NCI-H526 treated with DMSO at 0.1 percent for 48 hours (cell line): ENCODE data around the gene KIF26B.
"Not testable (repeated sequence)": the region's sequence is repeated elsewhere in the genome, so short reads cannot be mapped to it uniquely, and the experiment has no call there.

Experiments
- DNase-seq: peaks from one replicate; lab custom pipeline; 2025; lab: John Stamatoyannopoulos, UW

Gene KIF26B

GRCh38 chr1:245651093-245651492 lies 496.3 kb downstream of the KIF26B start:
- no peak for DNase-seq

- no peak for DNase-seq
Observed at GRCh38 chr1:245652116-245652515, 497.3 kb downstream of the KIF26B start.

DNA sequence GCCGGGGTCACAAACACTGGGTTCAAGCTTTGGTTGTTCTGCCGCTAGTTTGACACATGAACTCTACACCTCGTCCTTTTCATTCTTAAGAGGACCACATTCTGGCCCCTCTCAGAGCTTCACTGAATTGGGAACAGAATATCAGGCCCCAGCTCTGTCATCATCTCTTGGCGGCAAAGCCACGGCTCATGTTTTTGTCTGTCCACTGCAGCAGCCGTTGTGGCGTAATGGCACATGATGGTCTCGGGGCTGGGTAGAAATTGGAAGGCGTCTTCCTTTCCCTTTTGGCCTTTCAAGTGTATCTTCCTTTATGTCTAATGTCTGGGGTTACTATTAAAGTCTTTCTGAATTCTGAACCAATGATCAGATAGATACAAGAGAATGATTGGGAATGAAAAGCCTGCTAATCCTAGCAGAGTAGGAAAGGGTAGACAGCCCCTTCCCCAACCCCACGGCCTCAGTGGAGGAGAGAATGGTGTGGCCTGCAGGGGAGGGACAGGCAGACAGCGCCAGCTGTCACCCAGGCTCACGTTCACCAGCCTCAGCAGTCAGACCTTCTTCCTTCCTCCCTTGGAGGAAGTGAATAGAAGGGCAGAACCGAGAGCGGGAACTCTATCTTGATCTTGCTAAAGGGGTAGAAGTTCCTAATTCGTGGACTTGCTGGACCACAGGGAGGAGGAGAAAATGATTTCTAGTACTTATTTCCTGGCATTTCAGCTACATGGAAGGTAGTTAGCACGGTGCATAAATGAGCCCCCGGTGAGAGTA lies 498.1 kb downstream of the KIF26B start:
- no peak for DNase-seq

DNA sequence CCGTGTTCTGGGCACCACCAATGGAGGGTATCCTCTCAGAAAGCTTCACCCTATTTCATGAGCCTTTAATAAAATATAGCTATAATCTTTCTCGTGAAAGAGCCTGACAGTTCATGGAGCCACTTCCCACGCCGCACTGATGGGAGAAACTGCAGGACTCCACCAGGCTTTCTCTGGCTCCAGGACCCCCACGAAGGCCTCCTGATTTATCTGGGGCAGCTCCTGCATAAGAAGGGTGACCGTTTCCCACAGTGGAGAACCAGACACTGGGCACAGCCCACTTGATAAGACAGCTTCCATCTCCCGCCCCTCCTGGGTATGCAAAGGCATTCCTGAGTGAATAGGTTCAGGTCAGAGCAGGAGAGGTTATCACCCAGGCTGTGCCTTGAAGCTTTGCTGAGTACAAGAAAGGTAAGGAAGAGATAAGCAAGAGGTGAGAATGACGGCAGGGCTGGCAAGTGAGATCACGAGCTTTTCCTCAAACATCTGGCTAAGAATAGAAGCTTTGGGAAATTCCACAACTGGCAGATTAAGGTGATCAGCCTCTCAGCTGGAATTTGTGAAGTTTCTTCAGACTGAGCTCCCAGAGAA lies 499.8 kb downstream of the KIF26B start:
- no peak for DNase-seq

DNA sequence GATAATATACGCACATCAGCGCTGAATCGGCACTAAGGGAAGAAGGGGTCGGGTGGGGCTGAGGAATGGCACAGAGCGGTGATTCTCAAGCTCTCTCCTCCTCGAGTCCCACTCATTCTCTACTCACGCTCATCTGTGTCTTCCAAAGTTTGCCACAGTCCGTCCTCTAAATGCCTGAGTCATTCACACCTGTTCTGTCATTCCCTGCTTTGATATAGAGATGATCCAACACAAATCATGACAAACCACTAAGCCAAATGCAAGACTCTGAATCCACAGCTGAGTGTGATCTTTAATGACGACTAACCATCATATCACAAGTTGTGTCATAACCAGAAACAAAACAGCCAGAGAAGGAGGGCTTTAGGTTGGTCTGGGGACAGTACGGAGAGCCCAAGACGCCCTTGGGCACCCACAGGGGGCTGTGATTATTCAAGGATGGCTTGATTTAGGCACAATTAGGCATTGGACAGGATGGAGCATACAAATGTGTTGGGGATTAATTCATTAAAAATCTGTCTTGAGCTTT lies 501.5 kb downstream of the KIF26B start:
- DNase-seq, result no peak

GRCh38 chr1:245657371-245657770 lies 502.6 kb downstream of the KIF26B start:
- no peak for DNase-seq

DNA sequence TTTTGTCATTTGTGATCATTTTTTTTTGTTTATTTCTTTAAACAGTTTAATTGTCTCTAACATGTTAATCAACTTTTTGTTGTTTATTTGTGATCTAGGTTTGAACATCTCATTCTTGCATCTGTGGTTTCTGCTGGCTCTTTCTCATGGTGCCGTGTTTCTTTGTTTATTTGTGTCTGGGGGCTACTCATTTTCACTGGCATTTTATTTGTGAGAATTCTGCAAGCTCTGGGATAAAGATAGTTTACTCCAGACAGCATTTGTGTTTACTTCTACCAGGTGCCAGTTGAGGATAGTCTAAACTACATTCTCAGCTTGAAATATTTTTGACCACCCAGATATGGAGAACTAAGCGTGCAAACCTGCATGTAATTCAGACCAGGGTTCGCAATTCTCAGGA lies 508.6 kb downstream of the KIF26B start:
- no peak for DNase-seq

- DNase-seq, result no peak
Observed at GRCh38 chr1:245663841-245664240, 509.1 kb downstream of the KIF26B start.

- no peak for DNase-seq
Observed at GRCh38 chr1:245666412-245666811, 511.6 kb downstream of the KIF26B start.

GRCh38 chr1:245671349-245671748 lies 516.6 kb downstream of the KIF26B start:
- no peak for DNase-seq

DNA sequence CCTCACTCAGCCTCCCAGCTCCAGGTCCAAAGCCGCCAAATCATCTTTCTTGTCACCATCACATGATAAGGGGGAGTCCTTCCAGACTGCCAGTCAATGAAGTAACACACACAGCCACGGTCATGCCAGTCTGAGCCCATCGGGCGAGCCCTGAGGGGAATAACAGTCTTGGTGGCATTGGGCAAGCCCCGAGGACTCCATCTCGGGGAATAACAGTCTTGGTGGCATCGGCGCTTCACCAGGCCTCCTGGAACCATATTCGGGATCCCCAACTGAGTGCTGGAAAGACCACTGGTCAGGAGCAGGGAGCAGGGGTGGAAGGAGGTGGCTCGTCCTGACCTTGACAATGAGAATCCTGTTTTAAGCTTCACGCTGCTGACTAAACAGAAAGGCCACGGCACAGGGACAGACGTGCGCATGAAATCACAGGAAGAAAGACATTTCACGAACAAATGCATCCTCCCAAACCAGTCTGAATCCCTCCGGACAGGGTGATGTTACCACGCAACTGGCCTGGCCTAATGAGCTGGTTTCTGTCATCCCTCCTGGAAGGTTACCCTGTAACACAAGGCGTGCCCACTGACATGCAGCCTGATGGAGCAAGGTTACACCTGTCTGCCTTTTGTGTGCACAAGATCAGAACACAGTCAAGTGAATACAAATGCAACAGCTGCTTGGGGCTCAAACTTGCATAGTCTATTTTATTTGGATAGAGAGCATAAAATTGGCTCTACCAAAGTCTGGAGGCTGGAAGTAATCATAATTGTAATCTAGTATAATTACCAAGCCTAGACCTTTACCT lies 517.4 kb downstream of the KIF26B start:
- no peak for DNase-seq

GRCh38 chr1:245672836-245673656 lies 518.3 kb downstream of the KIF26B start:
- DNase-seq, result not testable (repeated sequence)

GRCh38 chr1:245673881-245674414 lies 519.2 kb downstream of the KIF26B start:
- no peak for DNase-seq

- no peak for DNase-seq
Observed at GRCh38 chr1:245677461-245678240, 522.9 kb downstream of the KIF26B start.

GRCh38 chr1:245678860-245679411 lies 524.2 kb downstream of the KIF26B start:
- no peak for DNase-seq

- no peak for DNase-seq
Observed at GRCh38 chr1:245679821-245680780, 525.3 kb downstream of the KIF26B start.

DNA sequence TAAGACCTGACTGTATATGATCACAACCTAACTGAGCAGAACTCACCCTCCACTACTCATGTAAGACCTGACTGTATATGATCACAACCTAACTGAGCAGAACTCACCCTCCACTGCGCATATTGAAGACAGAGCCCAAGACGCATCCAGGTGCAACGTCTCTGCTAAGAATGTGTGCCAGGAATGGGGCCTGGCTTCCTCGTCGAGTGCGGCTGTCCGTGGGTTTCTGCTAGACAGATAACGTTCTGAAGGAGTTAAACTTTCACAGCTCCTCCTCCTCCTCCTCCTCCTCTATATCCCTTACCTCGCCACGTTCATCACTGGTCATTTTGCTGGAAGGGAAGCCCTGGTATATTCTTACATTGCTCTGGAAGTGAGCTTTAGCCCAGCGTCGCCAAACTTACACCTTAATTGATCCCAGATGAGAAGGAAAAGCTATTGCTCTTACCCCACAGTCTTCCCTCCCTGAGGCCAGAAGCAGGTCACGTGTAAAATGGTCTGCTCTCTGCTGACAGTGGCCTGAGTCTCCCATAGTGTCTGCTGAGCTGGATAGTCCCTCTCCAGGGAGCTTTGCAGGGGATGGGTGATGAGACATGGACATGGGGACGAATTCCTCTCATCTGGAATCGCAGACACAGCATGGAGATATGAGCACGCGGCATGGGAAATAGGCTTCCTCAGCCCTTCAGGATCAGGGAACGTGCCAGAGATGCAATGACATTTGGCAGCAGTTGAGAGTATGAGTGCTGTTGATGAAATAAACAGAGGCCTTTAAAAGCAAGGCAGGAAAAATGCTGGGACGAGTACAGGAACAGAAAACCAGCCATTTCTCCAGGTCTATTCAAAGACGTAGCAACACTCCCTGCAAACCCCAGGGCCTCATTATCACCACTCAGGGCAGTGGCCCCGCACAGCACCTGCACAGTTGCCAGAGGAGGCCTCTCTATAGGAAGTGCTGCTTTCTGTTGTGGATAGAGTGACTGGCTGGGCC lies 528.1 kb downstream of the KIF26B start:
- no peak for DNase-seq

- DNase-seq, result no peak
Observed at GRCh38 chr1:245683676-245684075, 528.9 kb downstream of the KIF26B start.
